SK-N-SH treated with all-trans-retinoic acid at 6 μM for 48 hours (cell line): Measurements from ENCODE around the gene PLD1.

Experiments used
- ATAC-seq: fragments of 200-7000 bp; cut with Tn5 transposase; 3 replicates; pipeline ENCODE4 v1.9.1; 2020; ENCODE audit warnings: mild to moderate bottlenecking, moderate library complexity
- ARNTL ChIP-seq: fragments of 450-650 bp; formaldehyde crosslinking; IDR thresholded peaks from 2 replicates; pipeline ENCODE4 v1.5.0; 2020; ENCODE audit warnings: low read depth, mild to moderate bottlenecking, moderate library complexity, borderline replicate concordance
- BACH2 ChIP-seq: fragments of 250-450 bp; sonication (Bioruptor Pico); IDR thresholded peaks from 2 replicates; pipeline ENCODE4 v1.9.0; 2021; ENCODE audit warnings: mild to moderate bottlenecking, borderline replicate concordance
- CREB5 ChIP-seq: fragments of 250-450 bp; sonication (Bioruptor Pico); IDR thresholded peaks from 2 replicates; pipeline ENCODE4 v1.5.1; 2020; ENCODE audit warnings: low read depth, mild to moderate bottlenecking, moderate library complexity
- CSDC2 ChIP-seq: fragments of 250-450 bp; sonication (Bioruptor Pico); IDR thresholded peaks from 2 replicates; pipeline ENCODE4 v1.5.0; 2020; ENCODE audit warnings: mild to moderate bottlenecking, moderate library complexity
- CSRNP3 ChIP-seq: fragments of 250-450 bp; sonication (Bioruptor Pico); IDR thresholded peaks from 2 replicates; pipeline ENCODE4 v1.5.1; 2021; ENCODE audit warnings: mild to moderate bottlenecking, moderate library complexity
- ESRRG ChIP-seq: fragments of 250-450 bp; sonication (Bioruptor Pico); IDR thresholded peaks from 2 replicates; pipeline ENCODE4 v1.6.1; 2021; ENCODE audit warnings: mild to moderate bottlenecking
- GLIS3 ChIP-seq: fragments of 250-450 bp; sonication (Bioruptor Pico); IDR thresholded peaks from 2 replicates; pipeline ENCODE4 v1.5.0; 2020; ENCODE audit warnings: mild to moderate bottlenecking, moderate library complexity
- ISL1 ChIP-seq: fragments of 250-450 bp; sonication (Bioruptor Pico); IDR thresholded peaks from 2 replicates; pipeline ENCODE4 v2.1.2; 2022; ENCODE audit warnings: mild to moderate bottlenecking, moderate library complexity
- OSR1 ChIP-seq: fragments of 250-450 bp; sonication (Bioruptor Pico); IDR thresholded peaks from 2 replicates; pipeline ENCODE4 v1.8.0; 2022; ENCODE audit warnings: moderate library complexity, mild to moderate bottlenecking, inconsistent platforms
- PATZ1 ChIP-seq: fragments of 250-450 bp; sonication (Bioruptor Pico); IDR thresholded peaks from 2 replicates; pipeline ENCODE4 v1.8.0; 2020; ENCODE audit warnings: mild to moderate bottlenecking, moderate library complexity, borderline replicate concordance
- PPARA ChIP-seq: fragments of 250-450 bp; sonication (Bioruptor Pico); IDR thresholded peaks from 2 replicates; pipeline ENCODE4 v1.5.0; 2020; ENCODE audit warnings: mild to moderate bottlenecking, borderline replicate concordance
- RARB ChIP-seq: fragments of 250-450 bp; sonication (Bioruptor Pico); IDR thresholded peaks from 2 replicates; pipeline ENCODE4 v1.8.0; 2021; ENCODE audit warnings: mild to moderate bottlenecking, moderate library complexity
- SNAI2 ChIP-seq: fragments of 250-450 bp; sonication (Bioruptor Pico); IDR thresholded peaks from 2 replicates; pipeline ENCODE4 v1.5.0; 2020; ENCODE audit warnings: mild to moderate bottlenecking, moderate library complexity
- TCF4 ChIP-seq: fragments of 250-450 bp; sonication (Bioruptor Pico); IDR thresholded peaks from 2 replicates; pipeline ENCODE4 v1.8.0; 2021; ENCODE audit warnings: mild to moderate bottlenecking, moderate library complexity, borderline replicate concordance
- TOX ChIP-seq: fragments of 250-450 bp; sonication (Bioruptor Pico); IDR thresholded peaks from 2 replicates; pipeline ENCODE4 v1.8.0; 2021; ENCODE audit warnings: mild to moderate bottlenecking, moderate library complexity, borderline replicate concordance
- TSHZ2 ChIP-seq: fragments of 250-450 bp; sonication (Bioruptor Pico); IDR thresholded peaks from 2 replicates; pipeline ENCODE4 v1.5.0; 2020; ENCODE audit warnings: mild to moderate bottlenecking, moderate library complexity
- ZC3H10 ChIP-seq: fragments of 250-450 bp; sonication (Bioruptor Pico); IDR thresholded peaks from 2 replicates; pipeline ENCODE4 v1.5.1; 2021; ENCODE audit warnings: mild to moderate bottlenecking, moderate library complexity
- ZFP3 ChIP-seq: fragments of 250-450 bp; sonication (Bioruptor Pico); IDR thresholded peaks from 2 replicates; pipeline ENCODE4 v1.5.0; 2020; ENCODE audit warnings: mild to moderate bottlenecking, moderate library complexity
- ZFP30 ChIP-seq: fragments of 450-650 bp; formaldehyde crosslinking; IDR thresholded peaks from 2 replicates; pipeline ENCODE4 v1.5.0; 2022; ENCODE audit warnings: mild to moderate bottlenecking, moderate library complexity
- ZNF565 ChIP-seq: fragments of 450-650 bp; formaldehyde crosslinking; conservative IDR thresholded peaks from 2 replicates; pipeline ENCODE4 v1.5.0; 2020; ENCODE audit warnings: low read depth, mild to moderate bottlenecking, moderate library complexity
- ZNF8 ChIP-seq: fragments of 450-650 bp; formaldehyde crosslinking; IDR thresholded peaks from 2 replicates; pipeline ENCODE4 v1.5.0; 2020; ENCODE audit warnings: mild to moderate bottlenecking, moderate library complexity

Gene PLD1

GRCh38 chr3:171753665-171754408, 56.4 kb downstream of the PLD1 start:
- TF ChIP-seq ARNTL (CRISPR knock-in tag) (no peak), SNAI2 (no peak), ZC3H10 (no peak), ZNF8 (no peak), BACH2 (no peak), GLIS3 (CRISPR knock-in tag) (no peak), TOX (CRISPR knock-in tag) (no peak), TCF4 (CRISPR knock-in tag) (no peak), OSR1 (CRISPR knock-in tag) (no peak), ESRRG (no peak), ISL1 (CRISPR knock-in tag) (no peak), CREB5 (CRISPR knock-in tag) (no peak), PATZ1 (CRISPR knock-in tag) (no peak), ZFP30 (CRISPR knock-in tag) (no peak), ZNF565 (CRISPR knock-in tag) (no peak), CSRNP3 (CRISPR knock-in tag) (no peak), PPARA (no peak), ZFP3 (no peak)
- TF ChIP-seq, all 23 proteins: peak for 0

GRCh38 chr3:171753025-171753472, 57.2 kb downstream of the PLD1 start:
- ATAC-seq: peak; percentile 95
- TF ChIP-seq ISL1 (CRISPR knock-in tag): peak; percentile 73
- TF ChIP-seq TSHZ2 (CRISPR knock-in tag): peak; percentile 13; the same call in 1 of the 2 replicates
- peak; percentile 51; the same call in 1 of the 2 replicates for TF ChIP-seq TCF4 (CRISPR knock-in tag)
- no peak for TF ChIP-seq CSRNP3 (CRISPR knock-in tag)
- TF ChIP-seq SNAI2: 0 out of 2 replicates have a peak, but pooled peaks have one; percentile 27
- TF ChIP-seq CSDC2 (CRISPR knock-in tag): no peak

More at GRCh38 chr3:171753665-171754408, 56.4 kb downstream of the PLD1 start:
- peak; percentile 43 for ATAC-seq

- no peak for ATAC-seq
- TF ChIP-seq TSHZ2 (CRISPR knock-in tag): no peak
- no peak for TF ChIP-seq CREB5 (CRISPR knock-in tag)
- no peak for TF ChIP-seq PPARA
- TF ChIP-seq PATZ1 (CRISPR knock-in tag): no peak
- no peak for TF ChIP-seq RARB (CRISPR knock-in tag)
- TF ChIP-seq GLIS3 (CRISPR knock-in tag): no peak
- TF ChIP-seq ZNF8: no peak
- TF ChIP-seq OSR1 (CRISPR knock-in tag): no peak
Measured at GRCh38 chr3:171752329-171752728, 58.0 kb downstream of the PLD1 start.
